Prostate gland (tissue), 2 donors: Measurements from ENCODE around the gene C1GALT1. TPM values are rescaled to one million over a fixed set of nuclear protein-coding genes. Genes with fewer than 3 reads are reported as not detected.

Experiments used
- DNase-seq: peaks from one replicate; pipeline ENCODE4 v3.0.0-alpha.2; 2019; ENCODE audit warnings: low spot score
- H3K27ac ChIP-seq, 2 donors: fragments of 200-600 bp; sonication (generic); 2 replicates each; pipeline ENCODE4 v1.5.1; 2017 to 2019
- H3K27me3 ChIP-seq: fragments of 200-600 bp; sonication (generic); replicated peaks from 2 replicates; pipeline ENCODE4 v1.5.1; 2019; ENCODE audit not compliant: insufficient read depth
- H3K36me3 ChIP-seq, 2 donors: fragments of 200-600 bp; sonication (generic); 1 replicate in 1 of 2; 2 replicates in 1 of 2; pipeline versions ENCODE4 v1.5.1 to v1.8.1; 2017 to 2019
- H3K4me1 ChIP-seq: fragments of 200-600 bp; sonication (generic); replicated peaks from 2 replicates; pipeline ENCODE4 v1.5.1; 2019
- H3K4me3 ChIP-seq, 2 donors: fragments of 200-600 bp; sonication (generic); 2 replicates each; pipeline ENCODE4 v1.5.1; 2017 to 2019
- H3K9me3 ChIP-seq: fragments of 200-600 bp; sonication (generic); 2 replicates; pipeline ENCODE4 v1.5.1; 2017
- POLR2A ChIP-seq: fragments of 450-650 bp; IDR thresholded peaks from one replicate; pipeline ENCODE4 v1.6.1; 2016; ENCODE audit warnings: antibody characterized with exemption, mild to moderate bottlenecking
- POLR2AphosphoS5 ChIP-seq: sonication (generic); formaldehyde crosslinking; IDR thresholded peaks from one replicate; pipeline ENCODE4 v1.6.1; 2017; ENCODE audit warnings: antibody characterized with exemption
- WGBS: methylation state at CpG from one replicate; pipeline ENCODE4 v1.1.5; 2018; 5-methylcytosine and 5-hydroxymethylcytosine counted together
- intact Hi-C: fragments of 100-400 bp; cut with DNase I; formaldehyde crosslinking; loops from one replicate; pipeline ENCODE4 v1.14.2; 2022
- total RNA-seq, 2 donors: library from RNA; depleted of rRNA; stranded (reverse); fragments of >200 nt; gene quantifications; one replicate each; pipeline ENCODE4 v1.1.0, GENCODE V29; 2016
- TF ChIP-seq, protein P1 (sequence below), 4 experiments: fragments of 200-600 bp in 2 of 4; fragments of 450-650 bp in 2 of 4; sonication (generic) in 2 of 4; IDR thresholded peaks; 1 replicate in 3 of 4; 2 replicates in 1 of 4; pipeline ENCODE4 v1.5.1; 2016 to 2019; ENCODE audit warnings: antibody characterized with exemption in 4 of 4, mild to moderate bottlenecking in 2 of 4, moderate library complexity in 2 of 4

C1GALT1 gene
- total RNA-seq, 2 donors from 2014 or later = 16.1 to 16.8 TPM

DNA sequence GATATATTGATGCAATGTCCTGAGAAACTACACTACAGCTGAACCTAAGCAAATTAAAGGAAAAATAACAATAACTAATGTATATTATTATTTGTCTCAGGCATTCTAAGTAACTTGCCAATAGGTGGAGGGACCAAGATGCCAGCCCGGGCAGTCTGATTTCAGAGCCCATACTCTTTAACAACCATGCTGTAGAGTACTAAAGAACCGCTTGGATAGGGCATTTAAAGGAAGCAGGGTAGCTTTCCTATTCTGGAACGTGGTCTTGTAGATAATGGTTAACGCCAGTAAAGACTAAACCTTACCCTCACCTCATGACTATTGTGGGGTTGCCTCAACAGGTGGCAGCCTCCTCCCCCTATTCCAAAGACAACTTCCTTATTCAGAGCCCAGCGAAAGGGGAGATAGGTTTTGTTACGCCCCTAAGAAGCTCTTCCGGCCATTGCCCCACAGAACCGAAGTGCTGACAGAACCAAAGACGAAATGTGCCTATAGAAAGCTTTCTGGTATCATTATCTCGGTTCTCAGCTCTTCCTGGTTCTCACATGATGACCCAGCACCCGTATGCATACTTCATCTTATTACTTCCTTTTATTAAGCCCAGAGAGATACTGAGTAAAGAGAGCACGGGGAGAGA, 707 bp upstream of the C1GALT1 start:
- TF ChIP-seq, protein P1, sequence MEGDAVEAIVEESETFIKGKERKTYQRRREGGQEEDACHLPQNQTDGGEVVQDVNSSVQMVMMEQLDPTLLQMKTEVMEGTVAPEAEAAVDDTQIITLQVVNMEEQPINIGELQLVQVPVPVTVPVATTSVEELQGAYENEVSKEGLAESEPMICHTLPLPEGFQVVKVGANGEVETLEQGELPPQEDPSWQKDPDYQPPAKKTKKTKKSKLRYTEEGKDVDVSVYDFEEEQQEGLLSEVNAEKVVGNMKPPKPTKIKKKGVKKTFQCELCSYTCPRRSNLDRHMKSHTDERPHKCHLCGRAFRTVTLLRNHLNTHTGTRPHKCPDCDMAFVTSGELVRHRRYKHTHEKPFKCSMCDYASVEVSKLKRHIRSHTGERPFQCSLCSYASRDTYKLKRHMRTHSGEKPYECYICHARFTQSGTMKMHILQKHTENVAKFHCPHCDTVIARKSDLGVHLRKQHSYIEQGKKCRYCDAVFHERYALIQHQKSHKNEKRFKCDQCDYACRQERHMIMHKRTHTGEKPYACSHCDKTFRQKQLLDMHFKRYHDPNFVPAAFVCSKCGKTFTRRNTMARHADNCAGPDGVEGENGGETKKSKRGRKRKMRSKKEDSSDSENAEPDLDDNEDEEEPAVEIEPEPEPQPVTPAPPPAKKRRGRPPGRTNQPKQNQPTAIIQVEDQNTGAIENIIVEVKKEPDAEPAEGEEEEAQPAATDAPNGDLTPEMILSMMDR (IDR thresholded peaks at IDR 0.05) = peak in 1 of 4 experiments; percentile 15
- no peak for TF ChIP-seq POLR2A
- TF ChIP-seq POLR2AphosphoS5 = no peak
- Histone ChIP-seq H3K36me3 (no peaks in the 10 kb centered on the region), H3K27ac (peak overlapping the region; percentile 85 to 93), H3K4me1 (no peaks in the 10 kb centered on the region), H3K27me3 (no peaks in the 10 kb centered on the region), H3K9me3 (no peaks in the 10 kb centered on the region), H3K4me3 (peak overlapping the region; percentile 58 to 83)
- WGBS = under 1% methylated on average over 12 of the region's 12 CpGs
- intact Hi-C loops = loop anchor here (10.0 kb wide), 1 partner anchor 383 kb away; the partner anchor contains the start of gene MIOS
- DNase-seq = peak; percentile 16

DNA sequence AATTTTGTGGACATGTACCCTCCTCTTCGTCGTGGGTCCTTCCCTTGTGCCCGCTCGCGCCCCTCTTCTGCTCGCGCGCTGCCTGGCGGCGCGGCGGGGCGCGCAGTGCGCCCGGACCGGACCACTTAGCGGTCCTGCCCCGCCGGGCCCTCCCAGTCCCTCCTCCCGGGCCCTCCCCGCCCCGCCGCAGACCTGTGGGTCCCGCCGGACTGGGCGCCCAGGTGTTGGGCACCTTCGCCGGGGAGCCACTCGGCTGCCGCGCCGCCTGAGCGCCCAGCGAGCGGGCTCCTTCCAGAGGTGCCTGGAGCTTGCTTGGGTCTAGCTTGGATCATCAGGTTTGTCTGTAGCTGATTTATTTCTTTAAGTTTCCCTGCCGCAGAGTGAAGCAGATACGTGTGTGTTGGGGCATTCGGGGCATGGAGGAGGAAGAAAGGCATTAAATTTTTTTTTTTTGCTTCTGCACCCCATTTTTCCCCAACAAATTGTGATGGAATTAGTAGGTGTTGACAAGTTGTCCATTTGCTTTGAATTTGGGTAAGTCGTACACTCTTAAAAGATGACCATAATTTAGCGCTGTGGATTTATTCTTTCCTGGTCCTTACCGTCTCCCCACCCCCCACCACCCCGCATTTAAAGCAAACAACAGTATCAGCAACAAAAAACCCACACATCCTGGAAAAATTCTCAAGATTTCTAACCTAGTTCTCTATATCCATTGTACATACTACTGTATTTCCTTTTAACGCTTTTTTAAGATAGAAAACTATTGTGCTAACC, 905 bp downstream of the C1GALT1 start:
- intact Hi-C loops = loop anchor here (10.0 kb wide), 1 partner anchor 382 kb away; the partner anchor contains the start of gene MIOS
- Histone ChIP-seq H3K9me3 (no peaks in the 10 kb centered on the region), H3K27ac (peak overlapping the region; percentile 86 to 93), H3K4me1 (no peaks in the 10 kb centered on the region), H3K36me3 (no peaks in the 10 kb centered on the region), H3K4me3 (peak overlapping the region; percentile 58 to 83), H3K27me3 (no peaks in the 10 kb centered on the region)
- peak; percentile 54 for DNase-seq
- peak; percentile 50 for TF ChIP-seq POLR2A
- TF ChIP-seq, protein P1 (IDR thresholded peaks at IDR 0.05) = no peak
- 4% methylated on average over 14 of the region's 44 CpGs for WGBS

GRCh38 chr7:7183838-7184463, 1.6 kb downstream of the C1GALT1 start:
- 64% methylated on average over 4 of the region's 4 CpGs for WGBS
- intact Hi-C loops = loop anchor here (10.0 kb wide), 1 partner anchor 381 kb away; the partner anchor contains the start of gene MIOS
- DNase-seq = no peak
- Histone ChIP-seq H3K9me3 (no peaks in the 10 kb centered on the region), H3K27ac (no peak overlapping the region), H3K4me3 (peak overlapping the region; percentile 58 to 83), H3K4me1 (no peaks in the 10 kb centered on the region), H3K27me3 (no peaks in the 10 kb centered on the region), H3K36me3 (no peaks in the 10 kb centered on the region)
- no peak for TF ChIP-seq POLR2A
- TF ChIP-seq, protein P1 (IDR thresholded peaks at IDR 0.05) = no peak
- no peak for TF ChIP-seq POLR2AphosphoS5

GRCh38 chr7:7185371-7185989, 3.1 kb downstream of the C1GALT1 start:
- 69% methylated on average over 7 of the region's 7 CpGs for WGBS
- no peak for DNase-seq
- intact Hi-C loops = loop anchor here (10.0 kb wide), 1 partner anchor 379 kb away; the partner anchor contains the start of gene MIOS
- Histone ChIP-seq H3K9me3 (no peaks in the 10 kb centered on the region), H3K4me1 (no peaks in the 10 kb centered on the region), H3K36me3 (no peaks in the 10 kb centered on the region), H3K27ac (no peak overlapping the region), H3K4me3 (no peak overlapping the region), H3K27me3 (no peaks in the 10 kb centered on the region)
- TF ChIP-seq, protein P1 (IDR thresholded peaks at IDR 0.05) = no peak
- TF ChIP-seq POLR2A (no peak), POLR2AphosphoS5 (no peak)
